OCI-LY7 (cell line): ENCODE measurements around the gene DENND1A.

ENCODE experiments used
- EZH2phosphoT487 ChIP-seq: fragments of 200-600 bp; sonication (generic); IDR thresholded peaks from 2 replicates; pipeline ENCODE4 v1.6.1; 2018; ENCODE audit warnings: low read depth, borderline replicate concordance, mild to moderate bottlenecking, mixed run types, antibody characterized with exemption, low read length, moderate library complexity, mixed read lengths
- TF ChIP-seq, protein P1 (sequence below): fragments of 200-600 bp; sonication (generic); conservative IDR thresholded peaks from 2 replicates; pipeline ENCODE4 v1.5.1; 2014; ENCODE audit warnings: mild to moderate bottlenecking, antibody characterized with exemption, low read length, moderate library complexity, mixed read lengths

DNA sequence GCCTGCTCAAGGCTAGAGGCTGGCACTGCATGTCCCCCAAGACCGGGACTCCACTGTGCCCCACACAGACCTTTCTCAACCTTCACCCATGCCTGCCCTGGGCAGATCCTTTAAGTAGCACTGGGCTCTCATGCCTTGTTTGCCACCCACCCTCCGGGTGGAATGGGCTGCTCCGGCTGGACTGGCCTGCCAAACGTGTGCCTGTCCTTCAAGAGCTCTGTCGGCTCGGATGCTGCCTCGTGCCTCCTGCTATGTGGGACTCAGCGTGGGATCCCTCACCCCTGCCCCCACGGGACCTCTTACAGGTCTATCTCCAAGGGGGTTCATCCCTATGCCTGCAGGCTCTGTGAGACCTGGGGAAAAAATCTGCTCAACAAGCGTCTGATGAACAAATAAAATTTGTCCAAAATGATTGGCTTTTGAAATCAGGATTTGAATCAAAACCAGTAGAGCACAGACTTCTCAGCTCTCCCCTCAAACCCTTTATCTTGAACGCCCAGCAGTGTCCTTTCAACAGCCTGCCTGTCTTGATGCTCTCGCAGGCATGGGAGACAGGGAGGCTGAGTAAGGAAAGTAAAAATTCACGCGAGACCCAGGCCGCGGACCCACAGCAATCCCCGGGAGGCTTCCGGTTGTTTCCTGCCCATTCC is 517.6 kb downstream of the DENND1A start:
- TF ChIP-seq, protein P1, sequence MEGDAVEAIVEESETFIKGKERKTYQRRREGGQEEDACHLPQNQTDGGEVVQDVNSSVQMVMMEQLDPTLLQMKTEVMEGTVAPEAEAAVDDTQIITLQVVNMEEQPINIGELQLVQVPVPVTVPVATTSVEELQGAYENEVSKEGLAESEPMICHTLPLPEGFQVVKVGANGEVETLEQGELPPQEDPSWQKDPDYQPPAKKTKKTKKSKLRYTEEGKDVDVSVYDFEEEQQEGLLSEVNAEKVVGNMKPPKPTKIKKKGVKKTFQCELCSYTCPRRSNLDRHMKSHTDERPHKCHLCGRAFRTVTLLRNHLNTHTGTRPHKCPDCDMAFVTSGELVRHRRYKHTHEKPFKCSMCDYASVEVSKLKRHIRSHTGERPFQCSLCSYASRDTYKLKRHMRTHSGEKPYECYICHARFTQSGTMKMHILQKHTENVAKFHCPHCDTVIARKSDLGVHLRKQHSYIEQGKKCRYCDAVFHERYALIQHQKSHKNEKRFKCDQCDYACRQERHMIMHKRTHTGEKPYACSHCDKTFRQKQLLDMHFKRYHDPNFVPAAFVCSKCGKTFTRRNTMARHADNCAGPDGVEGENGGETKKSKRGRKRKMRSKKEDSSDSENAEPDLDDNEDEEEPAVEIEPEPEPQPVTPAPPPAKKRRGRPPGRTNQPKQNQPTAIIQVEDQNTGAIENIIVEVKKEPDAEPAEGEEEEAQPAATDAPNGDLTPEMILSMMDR = no peak
- no peak for TF ChIP-seq EZH2phosphoT487
